MCF 10A (cell line): ENCODE measurements around the gene PRPF6. TPM values are rescaled to one million over a fixed set of nuclear protein-coding genes. Genes with fewer than 3 reads are reported as not detected.

Source experiments
- BruUV-seq: library from RNA; stranded (reverse); fragments of 400-500 nt; replicated peaks from 2 replicates; lab custom pipeline; 2021; lab: Mats Ljungman, UMichigan
- CTCF ChIA-PET: fragments of 300-600 bp; sonication (Branson Sonifier 250); formaldehyde crosslinking; extraction: SDS; loops from one replicate; lab custom pipeline; 2021; ENCODE audit warnings: antibody characterized with exemption, inconsistent platforms; lab: Yijun Ruan, JAX
- POLR2A ChIA-PET: fragments of 300-600, 350-650 bp; sonication (Branson Sonifier 250); formaldehyde crosslinking; extraction: SDS; loops from one replicate; lab custom pipeline; 2020; ENCODE audit warnings: antibody characterized with exemption, inconsistent platforms; lab: Yijun Ruan, JAX
- DNase-seq: peaks from one replicate; pipeline ENCODE4 v3.0.0-alpha.2; 2018; ENCODE audit not compliant: unreplicated experiment
- H3K27ac Mint-ChIP-seq: one replicate; pipeline ENCODE4 v1.8.0; 2022; ENCODE audit warnings: mild to moderate bottlenecking, low read depth, mixed read lengths; ENCODE audit not compliant: unreplicated experiment
- H3K27me3 Mint-ChIP-seq: one replicate; pipeline ENCODE4 v1.8.0; 2022; ENCODE audit warnings: mixed read lengths; ENCODE audit not compliant: insufficient read depth, unreplicated experiment
- H3K36me3 Mint-ChIP-seq: one replicate; pipeline ENCODE4 v1.8.0; 2022; ENCODE audit warnings: mild to moderate bottlenecking, moderate library complexity, mixed read lengths; ENCODE audit not compliant: insufficient read depth, unreplicated experiment
- H3K4me1 Mint-ChIP-seq: one replicate; pipeline ENCODE4 v1.8.0; 2022; ENCODE audit warnings: mixed read lengths; ENCODE audit not compliant: insufficient read depth, unreplicated experiment
- H3K4me3 Mint-ChIP-seq: one replicate; pipeline ENCODE4 v1.8.0; 2022; ENCODE audit warnings: mild to moderate bottlenecking, moderate library complexity, mixed read lengths; ENCODE audit not compliant: unreplicated experiment
- H3K9me3 Mint-ChIP-seq: one replicate; pipeline ENCODE4 v1.8.0; 2022; ENCODE audit warnings: mixed read lengths; ENCODE audit not compliant: unreplicated experiment
- intact Hi-C: fragments of 100-400 bp; cut with micrococcal nuclease; formaldehyde crosslinking; loops from 2 replicates; pipeline ENCODE4 v1.14.1; 2022
- total RNA-seq: library from RNA; stranded (reverse); gene quantifications from 2 replicates; pipeline ENCODE4 v1.2.3, GENCODE V29; 2022
- TF ChIP-seq, protein P1 (sequence below): fragments of 200-600 bp; IDR thresholded peaks from one replicate; pipeline ENCODE4 v1.8.0; 2022; ENCODE audit warnings: antibody characterized with exemption, mild to moderate bottlenecking; ENCODE audit not compliant: unreplicated experiment

PRPF6 gene
- total RNA-seq, 1 experiment from 2014 or later, result 70.9 TPM

DNA sequence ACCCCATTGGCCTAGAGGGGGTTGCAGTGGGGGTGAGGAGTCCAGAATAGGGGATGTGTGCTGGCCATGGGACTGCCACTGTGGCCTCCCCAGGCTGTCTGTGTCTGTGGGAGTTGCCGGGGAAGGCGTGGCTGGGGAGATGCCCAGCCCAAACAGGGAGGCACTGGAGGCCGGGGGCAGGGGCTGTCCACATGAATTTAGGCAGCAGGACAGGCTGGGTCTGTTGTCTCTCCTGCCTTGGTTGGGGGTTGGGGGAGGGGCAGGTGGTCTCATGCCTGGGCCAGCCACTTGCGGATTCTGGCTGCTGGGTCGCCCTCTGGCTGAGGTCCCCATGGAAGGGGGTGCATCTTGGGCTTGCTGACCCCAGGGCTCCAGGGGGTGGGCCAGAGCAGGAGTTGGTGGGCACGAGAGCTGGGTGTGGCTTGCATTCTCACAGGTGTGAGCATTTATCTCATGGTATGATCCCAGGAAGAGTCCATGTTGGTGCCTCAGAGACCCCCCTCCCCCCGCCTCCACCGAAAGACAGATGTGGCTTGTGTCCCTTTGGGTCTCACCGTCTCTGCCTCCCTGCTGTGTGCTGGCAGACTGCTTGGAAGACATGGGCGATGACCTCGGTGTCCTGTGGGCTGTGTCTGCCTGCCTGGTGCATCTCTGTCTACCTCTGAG, 64.5 kb downstream of the PRPF6 start:
- BruUV-seq, result no TSS peak
- TF ChIP-seq, protein P1, sequence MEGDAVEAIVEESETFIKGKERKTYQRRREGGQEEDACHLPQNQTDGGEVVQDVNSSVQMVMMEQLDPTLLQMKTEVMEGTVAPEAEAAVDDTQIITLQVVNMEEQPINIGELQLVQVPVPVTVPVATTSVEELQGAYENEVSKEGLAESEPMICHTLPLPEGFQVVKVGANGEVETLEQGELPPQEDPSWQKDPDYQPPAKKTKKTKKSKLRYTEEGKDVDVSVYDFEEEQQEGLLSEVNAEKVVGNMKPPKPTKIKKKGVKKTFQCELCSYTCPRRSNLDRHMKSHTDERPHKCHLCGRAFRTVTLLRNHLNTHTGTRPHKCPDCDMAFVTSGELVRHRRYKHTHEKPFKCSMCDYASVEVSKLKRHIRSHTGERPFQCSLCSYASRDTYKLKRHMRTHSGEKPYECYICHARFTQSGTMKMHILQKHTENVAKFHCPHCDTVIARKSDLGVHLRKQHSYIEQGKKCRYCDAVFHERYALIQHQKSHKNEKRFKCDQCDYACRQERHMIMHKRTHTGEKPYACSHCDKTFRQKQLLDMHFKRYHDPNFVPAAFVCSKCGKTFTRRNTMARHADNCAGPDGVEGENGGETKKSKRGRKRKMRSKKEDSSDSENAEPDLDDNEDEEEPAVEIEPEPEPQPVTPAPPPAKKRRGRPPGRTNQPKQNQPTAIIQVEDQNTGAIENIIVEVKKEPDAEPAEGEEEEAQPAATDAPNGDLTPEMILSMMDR, result no peak
- H3K27me3 Mint-ChIP-seq, result no peaks in the 10 kb centered on the region
- ChIA-PET POLR2A (interaction anchor here (0.6 to 2.0 kb wide), 8 partner anchors 8 to 418 kb away, joined by 3 to 13 read pairs (median 4); partner anchors contain the start of genes GMEB2, PRPF6 and TCEA2), CTCF (interaction anchor here (0.6 to 10.8 kb wide), 5 partner anchors 11 to 88 kb away, joined by 3 to 284 read pairs (median 3); partner anchors contain the start of gene TCEA2)
- H3K27ac Mint-ChIP-seq, result no peak overlapping the region
- DNase-seq, result no peak
- H3K9me3 Mint-ChIP-seq, result no peaks in the 10 kb centered on the region
- H3K4me3 Mint-ChIP-seq, result peak overlapping the region; percentile 13
- intact Hi-C loops, result no loop called here
- H3K36me3 Mint-ChIP-seq, result peaks cover 7% of the 10 kb centered on the region
- peaks cover 23% of the 10 kb centered on the region for H3K4me1 Mint-ChIP-seq

DNA sequence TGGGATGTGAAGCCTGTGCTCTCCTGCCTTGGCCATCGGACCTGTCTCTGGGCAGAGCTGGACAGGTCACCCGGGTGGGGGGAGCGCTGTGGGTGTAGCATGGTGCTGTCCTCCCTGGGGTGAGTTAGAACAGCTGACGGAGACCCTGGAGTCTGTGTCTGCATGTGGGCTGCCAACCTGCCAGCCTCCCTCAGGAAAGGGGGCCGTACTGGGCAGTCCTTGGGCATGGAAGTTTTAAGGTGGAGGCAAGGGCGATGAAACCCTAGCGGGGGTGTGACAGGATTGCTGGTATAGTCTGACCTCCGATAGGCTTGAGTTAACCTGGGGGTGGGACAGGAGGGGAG, 66.1 kb downstream of the PRPF6 start:
- H3K27me3 Mint-ChIP-seq, result no peaks in the 10 kb centered on the region
- no TSS peak for BruUV-seq
- peaks cover 17% of the 10 kb centered on the region for H3K4me1 Mint-ChIP-seq
- intact Hi-C loops, result no loop called here
- no peaks in the 10 kb centered on the region for H3K36me3 Mint-ChIP-seq
- TF ChIP-seq, protein P1, result no peak
- no peak for DNase-seq
- ChIA-PET CTCF (interaction anchor here (1.5 to 1.7 kb wide), 2 partner anchors 8 to 11 kb away, joined by 6 to 8 read pairs; no protein-coding TSS in a partner anchor), POLR2A (no interaction called here)
- H3K9me3 Mint-ChIP-seq, result no peaks in the 10 kb centered on the region
- no peak overlapping the region for H3K4me3 Mint-ChIP-seq
- H3K27ac Mint-ChIP-seq, result no peak overlapping the region

DNA sequence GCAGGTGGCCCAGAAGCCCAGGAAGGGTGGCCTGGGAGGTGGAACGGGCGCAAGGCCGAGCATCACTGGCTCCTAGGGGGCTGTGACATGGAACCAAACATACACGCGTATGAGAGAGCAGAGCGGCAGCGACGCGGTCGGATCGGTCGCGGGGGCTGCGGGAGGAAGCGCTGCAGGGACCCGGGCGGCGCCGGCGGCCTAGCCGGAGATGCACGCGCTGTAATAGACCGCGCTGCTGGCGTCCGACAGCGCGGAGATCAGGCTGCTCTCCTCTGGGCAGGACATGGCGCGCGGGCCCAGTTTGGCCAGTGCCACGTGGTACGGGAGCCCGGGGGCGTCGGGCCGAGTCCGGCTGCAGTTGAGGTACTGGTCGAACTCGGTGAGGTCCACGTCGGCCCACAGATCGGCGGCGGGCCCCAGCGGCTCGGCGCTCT, 67.1 kb downstream of the PRPF6 start:
- intact Hi-C loops, result no loop called here
- no peak for DNase-seq
- Mint-ChIP-seq H3K9me3 (no peaks in the 10 kb centered on the region), H3K4me3 (peak overlapping the region; percentile 12), H3K27ac (no peak overlapping the region), H3K36me3 (no peaks in the 10 kb centered on the region), H3K27me3 (no peaks in the 10 kb centered on the region), H3K4me1 (peaks cover 17% of the 10 kb centered on the region)
- TF ChIP-seq, protein P1, result no peak
- CTCF ChIA-PET, result interaction anchor here (0.6 to 1.7 kb wide), 2 partner anchors 9 to 99 kb away, joined by 3 to 8 read pairs; no protein-coding TSS in a partner anchor
- POLR2A ChIA-PET, result interaction anchor here (0.6 kb wide), 1 partner anchor 25 kb away, joined by 3 read pairs; no protein-coding TSS in a partner anchor
- no TSS peak for BruUV-seq

DNA sequence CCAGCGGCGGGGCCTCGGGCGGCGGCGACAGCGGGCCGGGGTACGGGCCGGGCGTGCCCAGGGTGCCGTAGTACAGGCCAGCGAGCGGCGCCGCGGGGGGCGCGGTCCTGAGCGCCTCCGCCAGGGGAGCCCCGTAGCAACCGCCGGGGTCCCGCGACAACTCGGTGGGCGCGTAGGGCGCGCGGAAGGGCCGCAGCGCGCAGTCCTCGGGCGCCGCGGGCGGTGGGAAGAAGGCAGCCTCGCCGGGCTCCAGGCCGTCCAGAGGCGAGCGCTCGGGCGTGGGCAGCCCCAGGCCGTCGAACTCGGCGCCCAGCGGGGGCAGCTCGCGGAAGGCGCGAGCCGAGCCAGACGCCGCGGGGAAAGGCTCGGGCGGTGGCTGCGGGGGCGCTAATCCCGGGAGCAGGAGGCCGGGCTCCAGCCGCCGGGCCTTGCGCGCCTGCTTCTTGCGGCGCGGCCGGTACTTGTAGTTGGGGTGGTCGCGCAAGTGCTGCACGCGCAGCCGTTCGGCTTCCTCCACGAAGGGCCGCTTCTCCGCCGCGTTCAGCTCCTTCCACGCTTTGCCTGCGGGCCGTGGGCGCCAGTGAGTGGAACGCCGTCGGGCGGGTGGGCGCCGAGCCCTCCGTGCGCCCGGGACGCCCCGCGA, 67.6 kb downstream of the PRPF6 start:
- ChIA-PET POLR2A (interaction anchor here (1.2 to 3.0 kb wide), 2 partner anchors 10 to 14 kb away, joined by 4 to 11 read pairs; partner anchors contain the start of gene TCEA2), CTCF (interaction anchor here (0.6 to 0.9 kb wide), 2 partner anchors 9 to 98 kb away, joined by 3 to 4 read pairs; no protein-coding TSS in a partner anchor)
- H3K27me3 Mint-ChIP-seq, result no peaks in the 10 kb centered on the region
- intact Hi-C loops, result no loop called here
- BruUV-seq, result no TSS peak
- no peak overlapping the region for H3K27ac Mint-ChIP-seq
- DNase-seq, result no peak
- no peaks in the 10 kb centered on the region for H3K36me3 Mint-ChIP-seq
- H3K4me1 Mint-ChIP-seq, result peaks cover 17% of the 10 kb centered on the region
- TF ChIP-seq, protein P1, result no peak
- no peaks in the 10 kb centered on the region for H3K9me3 Mint-ChIP-seq
- peak overlapping the region; percentile 10 for H3K4me3 Mint-ChIP-seq
